HEK293 (cell line): ENCODE measurements around the gene SPACA4.
A peak's percentile ranks its signal among the peaks of the same experiment; 100 is the strongest.

ENCODE experiments used
- CTCF ChIA-PET: fragments of 350-600 bp; formaldehyde crosslinking; extraction: SDS; loops from one replicate; lab custom pipeline; 2021; ENCODE audit warnings: antibody characterized with exemption; lab: Yijun Ruan, JAX
- POLR2A ChIA-PET: fragments of 300-600 bp; formaldehyde crosslinking; extraction: SDS; loops from one replicate; lab custom pipeline; 2020; ENCODE audit warnings: antibody characterized with exemption, inconsistent platforms; lab: Yijun Ruan, JAX
- H3K27ac ChIP-seq: fragments of 200-500 bp; sonication (Bioruptor generic); 2 replicates; pipeline ENCODE4 v1.5.1; 2014; ENCODE audit warnings: low read depth, low read length, control low read depth, inconsistent platforms; ENCODE audit errors: extremely low read depth
- H3K36me3 ChIP-seq, 2 experiments: fragments of 200-500 bp in 1 of 2; sonication (Bioruptor generic) in 1 of 2; 1 replicate in 1 of 2; 2 replicates in 1 of 2; pipeline ENCODE4 v1.5.1; 2014 to 2017; ENCODE audit warnings: inconsistent platforms in 2 of 2, low read length in 2 of 2; ENCODE audit not compliant: control insufficient read depth in 2 of 2, insufficient read depth in 1 of 2
- H3K4me1 ChIP-seq: fragments of 200-500 bp; sonication (Bioruptor generic); 2 replicates; pipeline ENCODE4 v1.5.1; 2014; ENCODE audit warnings: mild to moderate bottlenecking, low read length, inconsistent platforms; ENCODE audit not compliant: control insufficient read depth, insufficient read depth
- H3K4me3 ChIP-seq: 2 replicates; pipeline ENCODE4 v1.5.1; 2011; ENCODE audit warnings: low read depth, mild to moderate bottlenecking, control low read depth, low read length, moderate library complexity
- H3K9me3 ChIP-seq: fragments of 200-500 bp; sonication (Bioruptor generic); 2 replicates; pipeline ENCODE4 v1.5.1; 2014; ENCODE audit warnings: low read depth, low read length, inconsistent platforms; ENCODE audit not compliant: control insufficient read depth, insufficient read depth
- KLF16 ChIP-seq: fragments of 450-650 bp; formaldehyde crosslinking; IDR thresholded peaks from 2 replicates; pipeline ENCODE4 v1.5.1; 2017; ENCODE audit warnings: missing biosample characterization, missing genetic modification characterization
- PRDM4 ChIP-seq: fragments of 450-650 bp; formaldehyde crosslinking; IDR thresholded peaks from 2 replicates; pipeline ENCODE4 v1.5.1; 2017; ENCODE audit warnings: missing biosample characterization, missing genetic modification characterization
- REPIN1 ChIP-seq: fragments of 450-650 bp; formaldehyde crosslinking; IDR thresholded peaks from 2 replicates; pipeline ENCODE4 v1.5.1; 2017; ENCODE audit warnings: missing biosample characterization, missing genetic modification characterization, low read depth
- WT1 ChIP-seq: fragments of 450-650 bp; formaldehyde crosslinking; IDR thresholded peaks from 2 replicates; pipeline ENCODE4 v1.5.1; 2016; ENCODE audit warnings: missing biosample characterization, missing genetic modification characterization
- ZFHX2 ChIP-seq: fragments of 450-650 bp; formaldehyde crosslinking; conservative IDR thresholded peaks from 2 replicates; pipeline ENCODE4 v1.5.1; 2016; ENCODE audit warnings: missing biosample characterization, missing genetic modification characterization
- ZFP69B ChIP-seq: fragments of 450-650 bp; formaldehyde crosslinking; IDR thresholded peaks from 2 replicates; pipeline ENCODE4 v1.5.1; 2016; ENCODE audit warnings: missing biosample characterization, missing genetic modification characterization
- ZNF114 ChIP-seq: fragments of 450-650 bp; formaldehyde crosslinking; IDR thresholded peaks from 2 replicates; pipeline ENCODE4 v1.5.0; 2017; ENCODE audit warnings: missing biosample characterization, missing genetic modification characterization
- ZNF121 ChIP-seq: fragments of 450-650 bp; formaldehyde crosslinking; IDR thresholded peaks from 2 replicates; pipeline ENCODE4 v1.5.1; 2016; ENCODE audit warnings: missing biosample characterization, missing genetic modification characterization
- ZNF146 ChIP-seq: fragments of 450-650 bp; formaldehyde crosslinking; IDR thresholded peaks from 2 replicates; pipeline ENCODE4 v1.5.1; 2016; ENCODE audit warnings: missing biosample characterization, missing genetic modification characterization
- ZNF221 ChIP-seq: fragments of 450-650 bp; formaldehyde crosslinking; IDR thresholded peaks from 2 replicates; pipeline ENCODE4 v1.5.1; 2017; ENCODE audit warnings: missing biosample characterization, missing genetic modification characterization, borderline replicate concordance
- ZNF274 ChIP-seq, 2 experiments: fragments of 200-500 bp in 1 of 2; fragments of 450-650 bp in 1 of 2; sonication (Bioruptor generic) in 1 of 2; formaldehyde crosslinking in 1 of 2; IDR thresholded peaks; 2 replicates each; pipeline versions ENCODE4 v1.5.1 to v1.6.1; 2014 to 2016; ENCODE audit warnings: borderline replicate concordance in 1 of 2, inconsistent platforms in 1 of 2, low read length in 1 of 2, missing biosample characterization in 1 of 2, missing genetic modification characterization in 1 of 2
- ZNF292 ChIP-seq: fragments of 450-650 bp; formaldehyde crosslinking; IDR thresholded peaks from 2 replicates; pipeline ENCODE4 v1.5.1; 2016; ENCODE audit warnings: low read depth, missing biosample characterization, missing genetic modification characterization, borderline replicate concordance
- ZNF398 ChIP-seq: fragments of 450-650 bp; formaldehyde crosslinking; IDR thresholded peaks from 2 replicates; pipeline ENCODE4 v1.5.1; 2017; ENCODE audit warnings: missing biosample characterization, missing genetic modification characterization
- ZNF513 ChIP-seq: fragments of 450-650 bp; IDR thresholded peaks from 2 replicates; pipeline ENCODE4 v1.5.1; 2018; ENCODE audit warnings: missing biosample characterization, missing genetic modification characterization
- ZNF626 ChIP-seq: fragments of 450-650 bp; sonication (Bioruptor Pico); formaldehyde crosslinking; IDR thresholded peaks from 2 replicates; pipeline ENCODE4 v1.5.1; 2018; ENCODE audit warnings: missing biosample characterization, missing genetic modification characterization, inconsistent platforms
- ZNF629 ChIP-seq: fragments of 450-650 bp; formaldehyde crosslinking; IDR thresholded peaks from 2 replicates; pipeline ENCODE4 v1.5.1; 2017; ENCODE audit warnings: missing biosample characterization, missing genetic modification characterization
- ZNF677 ChIP-seq: fragments of 450-650 bp; IDR thresholded peaks from 2 replicates; pipeline ENCODE4 v1.5.0; 2018; ENCODE audit warnings: missing biosample characterization, mild to moderate bottlenecking, missing genetic modification characterization, moderate library complexity
- ZNF785 ChIP-seq: fragments of 450-650 bp; formaldehyde crosslinking; IDR thresholded peaks from 2 replicates; pipeline ENCODE4 v1.5.1; 2016; ENCODE audit warnings: missing biosample characterization, missing genetic modification characterization
- TF ChIP-seq, protein P1 (sequence below): fragments of 450-650 bp; formaldehyde crosslinking; IDR thresholded peaks from 2 replicates; pipeline ENCODE4 v1.5.1; 2016; ENCODE audit warnings: missing biosample characterization, missing genetic modification characterization
- TF ChIP-seq, protein P2 (sequence below): fragments of 450-650 bp; formaldehyde crosslinking; IDR thresholded peaks from 2 replicates; pipeline ENCODE4 v1.5.1; 2016; ENCODE audit warnings: missing biosample characterization, missing genetic modification characterization
- TF ChIP-seq, protein P3 (sequence below): fragments of 450-650 bp; formaldehyde crosslinking; IDR thresholded peaks from 2 replicates; pipeline ENCODE4 v1.5.1; 2016; ENCODE audit warnings: missing biosample characterization, missing genetic modification characterization
- TF ChIP-seq, protein P4 (sequence below): fragments of 450-650 bp; formaldehyde crosslinking; IDR thresholded peaks from 2 replicates; pipeline ENCODE4 v1.5.0; 2017; ENCODE audit warnings: missing biosample characterization, missing genetic modification characterization, borderline replicate concordance

Gene SPACA4

GRCh38 chr19:48646722-48647216, 40.2 kb downstream of the SPACA4 start:
- H3K9me3 ChIP-seq: no peaks in the 10 kb centered on the region
- ChIA-PET POLR2A (interaction anchor here (0.5 to 3.9 kb wide), 12 partner anchors 8 to 329 kb away, joined by 3 to 39 read pairs (median 6); partner anchors contain the start of genes DBP, RPL18 and SPHK2), CTCF (interaction anchor here (0.5 to 2.4 kb wide), 10 partner anchors 9 to 196 kb away, joined by 3 to 30 read pairs (median 4); partner anchors contain the start of gene HSD17B14)
- no peaks in the 10 kb centered on the region for H3K36me3 ChIP-seq
- H3K27ac ChIP-seq: no peak overlapping the region
- H3K4me3 ChIP-seq: peak overlapping the region; percentile 44; the same call in 1 of the 2 replicates
- H3K4me1 ChIP-seq: peaks cover 9% of the 10 kb centered on the region
- TF ChIP-seq ZNF677 (tag by site-specific recombination) (no peak), ZNF121 (no peak), WT1 (tag by site-specific recombination) (no peak), PRDM4 (no peak), ZNF114 (tag by site-specific recombination) (no peak), ZFHX2 (tag by site-specific recombination) (peak; percentile 97), ZNF785 (no peak), ZNF146 (0 out of 2 replicates have a peak, but pooled peaks have one; percentile 24), ZFP69B (tag by site-specific recombination) (peak; percentile 70), REPIN1 (tag by site-specific recombination) (no peak), ZNF398 (tag by site-specific recombination) (peak; percentile 93), ZNF221 (tag by site-specific recombination) (no peak), ZNF292 (tag by site-specific recombination) (no peak), ZNF629 (tag by site-specific recombination) (no peak), KLF16 (tag by site-specific recombination) (0 out of 2 replicates have a peak, but pooled peaks have one; percentile 79), ZNF626 (tag by site-specific recombination) (no peak), ZNF513 (no peak), ZNF274 (IDR thresholded peaks at IDR 0.05; ENCODE audit: low read length) (no peak), ZNF274 (tag by site-specific recombination; IDR thresholded peaks at IDR 0.05; ENCODE audit: borderline replicate concordance) (no peak)
- TF ChIP-seq, protein P1, sequence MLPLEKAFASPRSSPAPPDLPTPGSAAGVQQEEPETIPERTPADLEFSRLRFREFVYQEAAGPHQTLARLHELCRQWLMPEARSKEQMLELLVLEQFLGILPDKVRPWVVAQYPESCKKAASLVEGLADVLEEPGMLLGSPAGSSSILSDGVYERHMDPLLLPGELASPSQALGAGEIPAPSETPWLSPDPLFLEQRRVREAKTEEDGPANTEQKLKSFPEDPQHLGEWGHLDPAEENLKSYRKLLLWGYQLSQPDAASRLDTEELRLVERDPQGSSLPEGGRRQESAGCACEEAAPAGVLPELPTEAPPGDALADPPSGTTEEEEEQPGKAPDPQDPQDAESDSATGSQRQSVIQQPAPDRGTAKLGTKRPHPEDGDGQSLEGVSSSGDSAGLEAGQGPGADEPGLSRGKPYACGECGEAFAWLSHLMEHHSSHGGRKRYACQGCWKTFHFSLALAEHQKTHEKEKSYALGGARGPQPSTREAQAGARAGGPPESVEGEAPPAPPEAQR (tag by site-specific recombination): no peak
- TF ChIP-seq, protein P2, sequence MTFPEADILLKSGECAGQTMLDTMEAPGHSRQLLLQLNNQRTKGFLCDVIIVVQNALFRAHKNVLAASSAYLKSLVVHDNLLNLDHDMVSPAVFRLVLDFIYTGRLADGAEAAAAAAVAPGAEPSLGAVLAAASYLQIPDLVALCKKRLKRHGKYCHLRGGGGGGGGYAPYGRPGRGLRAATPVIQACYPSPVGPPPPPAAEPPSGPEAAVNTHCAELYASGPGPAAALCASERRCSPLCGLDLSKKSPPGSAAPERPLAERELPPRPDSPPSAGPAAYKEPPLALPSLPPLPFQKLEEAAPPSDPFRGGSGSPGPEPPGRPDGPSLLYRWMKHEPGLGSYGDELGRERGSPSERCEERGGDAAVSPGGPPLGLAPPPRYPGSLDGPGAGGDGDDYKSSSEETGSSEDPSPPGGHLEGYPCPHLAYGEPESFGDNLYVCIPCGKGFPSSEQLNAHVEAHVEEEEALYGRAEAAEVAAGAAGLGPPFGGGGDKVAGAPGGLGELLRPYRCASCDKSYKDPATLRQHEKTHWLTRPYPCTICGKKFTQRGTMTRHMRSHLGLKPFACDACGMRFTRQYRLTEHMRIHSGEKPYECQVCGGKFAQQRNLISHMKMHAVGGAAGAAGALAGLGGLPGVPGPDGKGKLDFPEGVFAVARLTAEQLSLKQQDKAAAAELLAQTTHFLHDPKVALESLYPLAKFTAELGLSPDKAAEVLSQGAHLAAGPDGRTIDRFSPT (tag by site-specific recombination): no peak
- TF ChIP-seq, protein P3, sequence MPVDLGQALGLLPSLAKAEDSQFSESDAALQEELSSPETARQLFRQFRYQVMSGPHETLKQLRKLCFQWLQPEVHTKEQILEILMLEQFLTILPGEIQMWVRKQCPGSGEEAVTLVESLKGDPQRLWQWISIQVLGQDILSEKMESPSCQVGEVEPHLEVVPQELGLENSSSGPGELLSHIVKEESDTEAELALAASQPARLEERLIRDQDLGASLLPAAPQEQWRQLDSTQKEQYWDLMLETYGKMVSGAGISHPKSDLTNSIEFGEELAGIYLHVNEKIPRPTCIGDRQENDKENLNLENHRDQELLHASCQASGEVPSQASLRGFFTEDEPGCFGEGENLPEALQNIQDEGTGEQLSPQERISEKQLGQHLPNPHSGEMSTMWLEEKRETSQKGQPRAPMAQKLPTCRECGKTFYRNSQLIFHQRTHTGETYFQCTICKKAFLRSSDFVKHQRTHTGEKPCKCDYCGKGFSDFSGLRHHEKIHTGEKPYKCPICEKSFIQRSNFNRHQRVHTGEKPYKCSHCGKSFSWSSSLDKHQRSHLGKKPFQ: no peak
- TF ChIP-seq, protein P4, sequence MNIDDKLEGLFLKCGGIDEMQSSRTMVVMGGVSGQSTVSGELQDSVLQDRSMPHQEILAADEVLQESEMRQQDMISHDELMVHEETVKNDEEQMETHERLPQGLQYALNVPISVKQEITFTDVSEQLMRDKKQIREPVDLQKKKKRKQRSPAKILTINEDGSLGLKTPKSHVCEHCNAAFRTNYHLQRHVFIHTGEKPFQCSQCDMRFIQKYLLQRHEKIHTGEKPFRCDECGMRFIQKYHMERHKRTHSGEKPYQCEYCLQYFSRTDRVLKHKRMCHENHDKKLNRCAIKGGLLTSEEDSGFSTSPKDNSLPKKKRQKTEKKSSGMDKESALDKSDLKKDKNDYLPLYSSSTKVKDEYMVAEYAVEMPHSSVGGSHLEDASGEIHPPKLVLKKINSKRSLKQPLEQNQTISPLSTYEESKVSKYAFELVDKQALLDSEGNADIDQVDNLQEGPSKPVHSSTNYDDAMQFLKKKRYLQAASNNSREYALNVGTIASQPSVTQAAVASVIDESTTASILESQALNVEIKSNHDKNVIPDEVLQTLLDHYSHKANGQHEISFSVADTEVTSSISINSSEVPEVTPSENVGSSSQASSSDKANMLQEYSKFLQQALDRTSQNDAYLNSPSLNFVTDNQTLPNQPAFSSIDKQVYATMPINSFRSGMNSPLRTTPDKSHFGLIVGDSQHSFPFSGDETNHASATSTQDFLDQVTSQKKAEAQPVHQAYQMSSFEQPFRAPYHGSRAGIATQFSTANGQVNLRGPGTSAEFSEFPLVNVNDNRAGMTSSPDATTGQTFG (tag by site-specific recombination): no peak
